CD4-positive, alpha-beta memory T cell (primary cell): ENCODE measurements around the gene CSAD. TPM values are rescaled to one million over a fixed set of nuclear protein-coding genes. Genes with fewer than 3 reads are reported as not detected.
A peak's percentile ranks its signal among the peaks of the same experiment; 100 is the strongest.

Source experiments
- CTCF ChIA-PET: fragments of 350-600 bp; sonication (Branson Sonifier 250); formaldehyde crosslinking; loops from one replicate; lab custom pipeline; 2021; ENCODE audit warnings: inconsistent platforms; ENCODE audit not compliant: partially characterized antibody; lab: Charles Lee
- POLR2A ChIA-PET: fragments of 350-600 bp; sonication (Branson Sonifier 250); formaldehyde crosslinking; loops from one replicate; lab custom pipeline; 2021; ENCODE audit not compliant: partially characterized antibody; lab: Charles Lee
- DNase-seq, 5 donors: peaks; one replicate each; pipeline versions ENCODE4 v3.0.0 to v3.0.0-alpha.2; 2020 to 2022; ENCODE audit warnings: mixed read lengths in 1 of 5
- H3K27ac ChIP-seq: one replicate; pipeline ENCODE4 v1.7.0; 2013; ENCODE audit warnings: low read depth, low read length
- H3K27me3 ChIP-seq: 2 replicates; pipeline ENCODE4 v1.7.0; 2013; ENCODE audit warnings: mild to moderate bottlenecking, low read length, moderate library complexity; ENCODE audit not compliant: insufficient read depth
- H3K36me3 ChIP-seq: 2 replicates; pipeline ENCODE4 v1.7.0; 2013; ENCODE audit warnings: mild to moderate bottlenecking, low read length, moderate library complexity; ENCODE audit not compliant: insufficient read depth
- H3K4me1 ChIP-seq: 2 replicates; pipeline ENCODE4 v1.7.0; 2013; ENCODE audit warnings: mild to moderate bottlenecking, low read length, moderate library complexity; ENCODE audit not compliant: insufficient read depth
- H3K4me3 ChIP-seq, 2 donors: one replicate each; pipeline ENCODE4 v1.7.0; 2013; ENCODE audit warnings: low read length in 2 of 2, mild to moderate bottlenecking in 1 of 2
- H3K9me3 ChIP-seq, 2 donors: one replicate each; pipeline ENCODE4 v1.7.0; 2013; ENCODE audit warnings: low read length in 2 of 2, control low read depth in 1 of 2; ENCODE audit not compliant: control insufficient read depth in 1 of 2
- H3K27ac Mint-ChIP-seq, 7 donors: one replicate each; pipeline ENCODE4 v1.8.0; 2020 to 2021; ENCODE audit warnings: mixed read lengths in 7 of 7, mild to moderate bottlenecking in 6 of 7, inconsistent platforms in 3 of 7, moderate library complexity in 3 of 7
- H3K27me3 Mint-ChIP-seq, 2 donors: one replicate each; pipeline ENCODE4 v1.8.0; 2020 to 2021; ENCODE audit warnings: mixed read lengths in 2 of 2
- H3K36me3 Mint-ChIP-seq, 2 donors: one replicate each; pipeline ENCODE4 v1.8.0; 2020 to 2021; ENCODE audit warnings: mixed read lengths in 2 of 2, inconsistent platforms in 1 of 2, mild to moderate bottlenecking in 1 of 2
- H3K4me1 Mint-ChIP-seq, 4 donors: one replicate each; pipeline ENCODE4 v1.8.0; 2020 to 2021; ENCODE audit warnings: mixed read lengths in 4 of 4, mild to moderate bottlenecking in 1 of 4
- H3K4me3 Mint-ChIP-seq, 8 donors: one replicate each; pipeline ENCODE4 v1.8.0; 2020 to 2021; ENCODE audit warnings: mixed read lengths in 8 of 8, mild to moderate bottlenecking in 7 of 8, moderate library complexity in 6 of 8, inconsistent platforms in 3 of 8
- H3K9me3 Mint-ChIP-seq, 8 donors: one replicate each; pipeline ENCODE4 v1.8.0; 2020 to 2021; ENCODE audit warnings: mixed read lengths in 8 of 8, mild to moderate bottlenecking in 5 of 8, inconsistent platforms in 3 of 8, moderate library complexity in 1 of 8
- intact Hi-C: fragments of 100-400 bp; cut with micrococcal nuclease; formaldehyde crosslinking; loops from one replicate; pipeline ENCODE4 v1.15.1; 2023
- polyA plus RNA-seq, 2 donors: library from polyadenylated mRNA; unstranded; fragments of 300-500 nt; fragmentation: Illumina TruSeq; gene quantifications; one replicate each; pipeline ENCODE4 v1.2.3, GENCODE V29; 2021
- total RNA-seq, 2 experiments: library from RNA; stranded (reverse); gene quantifications; one replicate each; pipeline ENCODE4 v1.2.3, GENCODE V29; 2021

Gene CSAD, protein sequence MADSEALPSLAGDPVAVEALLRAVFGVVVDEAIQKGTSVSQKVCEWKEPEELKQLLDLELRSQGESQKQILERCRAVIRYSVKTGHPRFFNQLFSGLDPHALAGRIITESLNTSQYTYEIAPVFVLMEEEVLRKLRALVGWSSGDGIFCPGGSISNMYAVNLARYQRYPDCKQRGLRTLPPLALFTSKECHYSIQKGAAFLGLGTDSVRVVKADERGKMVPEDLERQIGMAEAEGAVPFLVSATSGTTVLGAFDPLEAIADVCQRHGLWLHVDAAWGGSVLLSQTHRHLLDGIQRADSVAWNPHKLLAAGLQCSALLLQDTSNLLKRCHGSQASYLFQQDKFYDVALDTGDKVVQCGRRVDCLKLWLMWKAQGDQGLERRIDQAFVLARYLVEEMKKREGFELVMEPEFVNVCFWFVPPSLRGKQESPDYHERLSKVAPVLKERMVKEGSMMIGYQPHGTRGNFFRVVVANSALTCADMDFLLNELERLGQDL
- total RNA-seq (10 to 100 TPM; 62.5 to 64.2 TPM), polyA plus RNA-seq (1 to 10 TPM; 1.1 to 2.9 TPM)

DNA sequence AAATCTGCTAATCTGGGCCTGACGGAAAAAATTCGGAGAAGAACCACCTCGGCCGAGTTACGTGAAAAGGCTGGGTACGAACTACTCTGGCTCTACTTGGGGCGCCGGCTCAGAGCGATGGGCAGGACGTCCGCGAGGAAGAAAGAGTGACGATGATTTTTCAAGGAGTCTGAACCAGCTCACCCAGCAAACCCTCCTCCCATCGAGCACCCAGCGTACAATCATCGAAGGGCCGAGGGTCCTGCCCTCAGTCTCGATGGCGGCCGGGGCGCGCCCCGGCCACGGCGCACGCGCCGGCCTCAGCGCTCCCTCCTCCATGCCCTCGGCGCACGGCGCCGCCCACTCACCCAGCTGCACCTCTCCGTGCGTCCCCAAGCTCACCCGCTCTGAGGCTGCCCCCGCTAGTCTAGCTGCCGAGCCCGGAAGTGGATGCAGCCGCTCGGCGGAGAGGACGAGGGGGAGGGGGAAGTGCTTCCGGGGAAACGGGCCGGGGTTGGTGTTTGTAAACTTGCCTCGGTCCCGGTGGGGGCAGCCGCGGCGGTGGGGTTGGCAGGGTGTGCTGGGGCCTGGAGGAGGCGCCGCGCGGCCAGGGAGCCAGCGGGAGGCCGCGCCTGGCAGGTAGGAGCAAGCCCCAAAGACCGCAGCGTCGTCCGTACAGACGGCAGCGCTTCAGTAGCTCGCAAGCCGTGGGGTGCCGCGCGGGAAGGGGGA, at the start of gene CSAD, which contains the start of gene ZNF740:
CSAD (minus strand) TSS at position 706 of the 711 bp plus-strand sequence. CDS start 7,455 bp downstream, outside the sequence.
ZNF740 (plus strand) TSS at position 503 of the 711 bp plus-strand sequence. CDS start 1,262 bp downstream, outside the sequence.
- H3K27me3 Mint-ChIP-seq, result no peaks in the 10 kb centered on the region
- H3K4me1 Mint-ChIP-seq, result peaks cover 36 to 62% (median 49%) of the 10 kb centered on the region in 4 donors
- ChIA-PET POLR2A (interaction anchor here (0.7 to 17.3 kb wide), 27 partner anchors 10 to 320 kb away, joined by 3 to 463 read pairs (median 7); partner anchors contain the start of genes AAAS, EIF4B, ESPL1 and ITGB7), CTCF (interaction anchor here (0.8 to 4.3 kb wide), 11 partner anchors 9 to 165 kb away, joined by 3 to 51 read pairs (median 8); partner anchors contain the start of gene PFDN5)
- peaks cover 15 to 41% of the 10 kb centered on the region in 2 donors for H3K36me3 Mint-ChIP-seq
- peak within 1 kb of the TSS; percentile 89 for H3K27ac ChIP-seq
- H3K4me1 ChIP-seq, result peaks cover 50% of the 10 kb centered on the region
- intact Hi-C loops, result loop anchor here (1.0 to 2.0 kb wide), 14 partner anchors 10 to 320 kb away; partner anchors contain the start of genes AAAS, EIF4B, ESPL1 and MYG1
- H3K9me3 ChIP-seq, result no peaks in the 10 kb centered on the region
- DNase-seq, result peak; percentile 96 to 99 (median 97)
- peaks cover 29% of the 10 kb centered on the region for H3K36me3 ChIP-seq
- H3K4me3 ChIP-seq, result peak within 1 kb of the TSS; percentile 56 to 74
- peaks cover 0 to 2% (median 0%) of the 10 kb centered on the region in 8 donors for H3K9me3 Mint-ChIP-seq
- H3K27me3 ChIP-seq, result no peaks in the 10 kb centered on the region
- peak within 1 kb of the TSS; percentile 90 to 96 (median 91) for H3K4me3 Mint-ChIP-seq
- peak within 1 kb of the TSS; percentile 88 to 98 (median 97) for H3K27ac Mint-ChIP-seq

DNA sequence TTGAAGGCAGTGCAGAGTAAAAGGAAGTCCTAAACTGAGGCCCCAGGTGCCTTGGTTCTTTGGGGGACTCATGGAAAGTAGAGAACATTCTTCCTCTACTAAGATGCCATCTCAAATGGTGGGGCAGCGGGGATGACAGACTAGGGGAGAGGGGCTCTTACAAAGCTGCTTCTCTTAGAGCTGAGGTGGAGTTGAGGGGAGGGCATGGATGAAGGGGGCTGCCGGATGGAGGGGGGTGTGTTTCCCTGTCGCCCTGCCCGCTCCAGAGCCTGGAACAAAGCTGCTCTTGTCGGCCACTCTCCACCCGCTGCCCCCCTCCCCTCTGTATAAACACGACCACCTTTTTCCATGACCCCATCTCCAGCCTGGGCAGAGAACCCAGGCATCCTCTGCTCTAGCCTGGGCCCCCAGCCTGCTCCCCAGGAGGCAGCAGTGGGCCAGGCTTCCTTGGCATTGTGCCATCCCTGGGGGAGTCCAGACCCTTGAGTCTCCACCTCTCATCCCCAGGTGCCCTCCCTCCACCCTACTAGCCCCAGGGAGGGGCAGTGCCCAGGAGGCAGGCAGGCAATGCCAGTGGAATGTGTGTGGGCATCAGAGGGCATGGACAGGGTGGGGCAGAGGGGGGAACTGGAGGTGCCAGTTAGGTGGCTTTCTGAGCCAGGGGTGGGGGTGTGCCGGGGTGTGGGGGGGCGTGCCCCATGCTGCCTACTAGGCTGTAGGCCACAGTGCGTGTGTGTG, 49.6 kb upstream of the CSAD start:
- no peaks in the 10 kb centered on the region for H3K27me3 Mint-ChIP-seq
- POLR2A ChIA-PET, result interaction anchor here (0.8 to 16.9 kb wide), 5 partner anchors 12 to 65 kb away, joined by 3 to 333 read pairs (median 4); partner anchors contain the start of gene PFDN5
- peak overlapping the region; percentile 16 to 85 (median 70) for H3K4me3 Mint-ChIP-seq
- peaks cover 5 to 17% of the 10 kb centered on the region in 2 donors for H3K36me3 Mint-ChIP-seq
- Histone ChIP-seq H3K27me3 (no peaks in the 10 kb centered on the region), H3K4me3 (no peak overlapping the region), H3K9me3 (no peaks in the 10 kb centered on the region), H3K36me3 (peaks cover 3% of the 10 kb centered on the region), H3K4me1 (peaks cover 85% of the 10 kb centered on the region), H3K27ac (peak overlapping the region; percentile 68)
- CTCF ChIA-PET, result interaction anchor here (0.8 to 1.3 kb wide), 2 partner anchors 14 to 24 kb away, joined by 3 to 6 read pairs; no protein-coding TSS in a partner anchor
- no peaks in the 10 kb centered on the region for H3K9me3 Mint-ChIP-seq
- H3K27ac Mint-ChIP-seq, result peak overlapping the region; percentile 73 to 98 (median 90)
- intact Hi-C loops, result no loop called here
- peak in 1 of 5 donors; percentile 58 for DNase-seq
- H3K4me1 Mint-ChIP-seq, result peaks cover 44 to 86% (median 69%) of the 10 kb centered on the region in 4 donors

DNA sequence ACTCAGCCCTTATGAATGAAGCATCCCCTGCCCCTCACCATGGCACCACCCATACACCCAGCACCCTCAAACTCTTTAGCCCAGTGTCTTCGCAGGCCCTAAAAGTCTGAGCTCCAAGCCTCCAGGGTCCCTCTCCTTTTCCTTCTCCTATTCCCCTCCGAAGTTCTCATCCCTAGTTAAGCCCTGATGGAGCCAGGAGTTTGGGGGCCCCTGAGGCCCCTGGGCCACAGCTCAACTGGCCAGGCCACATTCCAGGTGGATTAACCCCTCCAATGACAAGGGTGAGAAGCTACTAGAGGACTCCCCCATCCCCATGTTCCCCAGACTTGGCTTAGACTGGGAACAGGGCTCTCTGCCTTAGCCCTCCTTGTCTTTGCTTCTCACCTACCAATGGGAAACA, 48.7 kb upstream of the CSAD start:
- Mint-ChIP-seq H3K4me3 (peak overlapping the region in 6 of 8 donors; percentile 5 to 68 (median 40)), H3K27ac (peak overlapping the region; percentile 73 to 98 (median 86)), H3K9me3 (no peaks in the 10 kb centered on the region), H3K27me3 (no peaks in the 10 kb centered on the region), H3K36me3 (peaks cover 5 to 17% of the 10 kb centered on the region in 2 donors), H3K4me1 (peaks cover 47 to 86% (median 70%) of the 10 kb centered on the region in 4 donors)
- intact Hi-C loops, result no loop called here
- Histone ChIP-seq H3K27me3 (no peaks in the 10 kb centered on the region), H3K4me1 (peaks cover 85% of the 10 kb centered on the region), H3K9me3 (no peaks in the 10 kb centered on the region), H3K27ac (no peak overlapping the region), H3K36me3 (peaks cover 3% of the 10 kb centered on the region), H3K4me3 (no peak overlapping the region)
- DNase-seq, result no peak
- CTCF ChIA-PET, result interaction anchor here (0.8 to 1.4 kb wide), 2 partner anchors 9 to 13 kb away, joined by 3 to 4 read pairs; no protein-coding TSS in a partner anchor
- POLR2A ChIA-PET, result interaction anchor here (0.8 to 16.9 kb wide), 7 partner anchors 11 to 66 kb away, joined by 3 to 333 read pairs (median 4); partner anchors contain the start of gene PFDN5

DNA sequence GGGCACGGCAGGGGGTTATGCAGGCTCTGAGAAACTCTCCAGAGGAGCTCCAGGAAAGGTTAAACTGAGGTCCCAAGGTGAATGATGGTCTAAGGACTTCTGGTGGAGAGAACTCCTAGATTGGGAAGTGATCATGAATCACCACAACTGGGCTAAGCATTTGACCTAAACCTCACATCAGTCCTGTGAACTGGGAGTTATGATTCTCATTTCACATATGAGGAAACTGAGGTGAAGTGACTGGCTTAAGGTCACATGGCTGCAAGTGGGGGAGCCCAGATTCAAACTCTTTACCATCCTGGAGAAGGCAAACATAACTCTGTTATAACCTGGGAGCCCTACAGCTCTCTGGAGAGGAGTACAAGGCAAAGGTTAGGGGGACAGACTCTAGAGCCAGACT, 47.1 kb upstream of the CSAD start:
- H3K36me3 Mint-ChIP-seq, result peaks cover 5 to 18% of the 10 kb centered on the region in 2 donors
- no peaks in the 10 kb centered on the region for H3K27me3 Mint-ChIP-seq
- peak overlapping the region in 1 of 8 donors; percentile 65 for H3K4me3 Mint-ChIP-seq
- DNase-seq, result no peak
- Histone ChIP-seq H3K36me3 (peaks cover 3% of the 10 kb centered on the region), H3K4me1 (peaks cover 85% of the 10 kb centered on the region), H3K27ac (peak overlapping the region; percentile 6), H3K27me3 (no peaks in the 10 kb centered on the region), H3K9me3 (no peaks in the 10 kb centered on the region), H3K4me3 (no peak overlapping the region)
- ChIA-PET POLR2A (interaction anchor here (0.9 to 1.5 kb wide), 4 partner anchors 8 to 27 kb away, joined by 3 to 5 read pairs (median 3); a partner anchor contains a TSS), CTCF (no interaction called here)
- H3K9me3 Mint-ChIP-seq, result no peaks in the 10 kb centered on the region
- intact Hi-C loops, result no loop called here
- peaks cover 52 to 87% (median 72%) of the 10 kb centered on the region in 4 donors for H3K4me1 Mint-ChIP-seq
- peak overlapping the region in 5 of 7 donors; percentile 57 to 98 (median 82) for H3K27ac Mint-ChIP-seq

DNA sequence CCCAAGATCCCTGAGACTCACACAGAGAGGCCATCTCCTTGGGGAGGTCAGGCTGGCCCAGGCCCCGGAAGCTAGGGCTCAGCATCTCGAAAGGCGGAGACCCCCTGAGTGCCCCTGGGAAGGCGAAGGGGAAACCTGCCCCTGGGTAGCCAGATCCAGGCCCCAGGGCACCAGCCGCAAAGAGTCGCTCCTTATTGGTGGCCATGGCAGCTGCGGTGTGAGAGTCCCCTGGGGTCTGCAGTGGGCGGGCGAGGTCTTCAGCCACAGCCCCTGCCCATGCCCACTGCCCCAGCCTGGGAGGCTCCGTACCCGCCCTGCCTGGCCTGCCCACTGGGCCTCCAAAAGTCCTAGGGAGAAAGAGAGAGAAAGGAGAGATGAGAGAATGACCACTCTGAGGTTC, 46.6 kb upstream of the CSAD start:
- peak overlapping the region in 3 of 8 donors; percentile 36 to 55 (median 53) for H3K4me3 Mint-ChIP-seq
- peaks cover 5 to 18% of the 10 kb centered on the region in 2 donors for H3K36me3 Mint-ChIP-seq
- peak overlapping the region in 4 of 7 donors; percentile 59 to 98 (median 84) for H3K27ac Mint-ChIP-seq
- CTCF ChIA-PET, result no interaction called here
- no peak overlapping the region for H3K27ac ChIP-seq
- H3K27me3 ChIP-seq, result no peaks in the 10 kb centered on the region
- H3K9me3 ChIP-seq, result no peaks in the 10 kb centered on the region
- H3K9me3 Mint-ChIP-seq, result no peaks in the 10 kb centered on the region
- POLR2A ChIA-PET, result interaction anchor here (1.3 to 1.5 kb wide), 3 partner anchors 8 to 27 kb away, joined by 3 to 5 read pairs (median 3); a partner anchor contains a TSS
- DNase-seq, result no peak
- H3K4me3 ChIP-seq, result no peak overlapping the region
- intact Hi-C loops, result no loop called here
- no peaks in the 10 kb centered on the region for H3K27me3 Mint-ChIP-seq
- H3K36me3 ChIP-seq, result peaks cover 3% of the 10 kb centered on the region
- peaks cover 85% of the 10 kb centered on the region for H3K4me1 ChIP-seq
- H3K4me1 Mint-ChIP-seq, result peaks cover 51 to 87% (median 71%) of the 10 kb centered on the region in 4 donors

DNA sequence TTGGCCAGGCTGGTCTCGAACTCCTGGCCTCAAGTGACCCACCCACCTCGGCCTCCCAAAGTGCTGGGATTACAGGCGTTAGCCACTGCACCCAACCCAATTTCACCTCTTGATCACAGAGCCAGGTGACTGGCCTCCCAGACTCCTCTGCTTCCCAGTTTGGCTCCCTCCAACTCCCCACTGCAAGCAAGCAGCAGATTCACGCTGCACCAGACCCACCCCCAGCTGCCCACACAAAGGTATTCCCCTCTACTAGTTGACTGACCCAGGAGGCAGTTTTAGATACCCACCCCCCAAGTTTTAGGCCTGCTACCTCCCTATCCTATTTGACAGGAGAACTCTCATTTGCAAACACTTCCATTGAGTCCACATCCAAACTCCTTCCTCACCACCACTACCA, 46.1 kb upstream of the CSAD start:
- no peak overlapping the region for H3K4me3 ChIP-seq
- peak overlapping the region; percentile 38 to 98 (median 79) for H3K27ac Mint-ChIP-seq
- peaks cover 3% of the 10 kb centered on the region for H3K36me3 ChIP-seq
- no peak overlapping the region for H3K27ac ChIP-seq
- H3K9me3 Mint-ChIP-seq, result no peaks in the 10 kb centered on the region
- ChIA-PET POLR2A (interaction anchor here (1.0 to 1.5 kb wide), 2 partner anchors 16 to 23 kb away, joined by 3 read pairs; a partner anchor contains a TSS), CTCF (interaction anchor here (1.2 kb wide), 1 partner anchor 25 kb away, joined by 5 read pairs; a partner anchor contains a TSS)
- H3K27me3 Mint-ChIP-seq, result no peaks in the 10 kb centered on the region
- intact Hi-C loops, result no loop called here
- no peak for DNase-seq
- peak overlapping the region in 4 of 8 donors; percentile 7 to 66 (median 46) for H3K4me3 Mint-ChIP-seq
- H3K9me3 ChIP-seq, result no peaks in the 10 kb centered on the region
- peaks cover 5 to 17% of the 10 kb centered on the region in 2 donors for H3K36me3 Mint-ChIP-seq
- peaks cover 90% of the 10 kb centered on the region for H3K4me1 ChIP-seq
- H3K4me1 Mint-ChIP-seq, result peaks cover 55 to 92% (median 74%) of the 10 kb centered on the region in 4 donors
- H3K27me3 ChIP-seq, result no peaks in the 10 kb centered on the region
